ENCODE data around the gene CMIP.
A peak's percentile ranks its signal among the peaks of the same experiment; 100 is the strongest.
"Not testable (repeated sequence)": the region's sequence is repeated elsewhere in the genome, so short reads cannot be mapped to it uniquely, and the experiment has no call there.

CMIP gene

GRCh38 chr16:81444448-81445121, at the start of gene CMIP:
TSS of gene CMIP (plus strand) at chr16:81444808.
- no peak for FAIRE-seq

- no peak for FAIRE-seq
These were observed 49.5 kb upstream of the CMIP start for GRCh38 chr16:81394966-81395655.

- FAIRE-seq = no peak
These were observed 47.3 kb upstream of the CMIP start for GRCh38 chr16:81397058-81397878.

- FAIRE-seq = no peak
These were observed 46.6 kb upstream of the CMIP start for GRCh38 chr16:81397879-81398520.

GRCh38 chr16:81399909-81400308, 44.7 kb upstream of the CMIP start:
- FAIRE-seq = no peak

GRCh38 chr16:81401035-81401950, 43.3 kb upstream of the CMIP start:
- FAIRE-seq = no peak

DNA sequence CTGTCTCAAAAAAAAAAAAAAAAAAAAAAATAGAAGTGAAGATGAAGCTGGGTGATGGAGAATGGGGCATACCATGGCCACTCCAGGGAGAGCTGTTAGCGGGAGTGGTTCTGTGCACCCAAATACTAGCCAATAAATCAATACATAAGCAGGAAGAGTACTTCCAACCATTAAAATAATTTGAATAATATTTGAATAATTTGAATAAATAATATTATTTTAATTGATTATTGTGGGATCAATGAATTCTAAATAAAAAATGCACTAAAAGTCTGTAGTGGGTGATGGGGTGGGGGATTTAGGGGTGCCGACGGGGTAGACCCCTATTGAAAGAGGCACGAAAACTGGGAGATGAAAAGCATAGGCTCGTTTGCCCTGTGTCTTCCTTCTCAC, 41.4 kb upstream of the CMIP start:
- FAIRE-seq = no peak

DNA sequence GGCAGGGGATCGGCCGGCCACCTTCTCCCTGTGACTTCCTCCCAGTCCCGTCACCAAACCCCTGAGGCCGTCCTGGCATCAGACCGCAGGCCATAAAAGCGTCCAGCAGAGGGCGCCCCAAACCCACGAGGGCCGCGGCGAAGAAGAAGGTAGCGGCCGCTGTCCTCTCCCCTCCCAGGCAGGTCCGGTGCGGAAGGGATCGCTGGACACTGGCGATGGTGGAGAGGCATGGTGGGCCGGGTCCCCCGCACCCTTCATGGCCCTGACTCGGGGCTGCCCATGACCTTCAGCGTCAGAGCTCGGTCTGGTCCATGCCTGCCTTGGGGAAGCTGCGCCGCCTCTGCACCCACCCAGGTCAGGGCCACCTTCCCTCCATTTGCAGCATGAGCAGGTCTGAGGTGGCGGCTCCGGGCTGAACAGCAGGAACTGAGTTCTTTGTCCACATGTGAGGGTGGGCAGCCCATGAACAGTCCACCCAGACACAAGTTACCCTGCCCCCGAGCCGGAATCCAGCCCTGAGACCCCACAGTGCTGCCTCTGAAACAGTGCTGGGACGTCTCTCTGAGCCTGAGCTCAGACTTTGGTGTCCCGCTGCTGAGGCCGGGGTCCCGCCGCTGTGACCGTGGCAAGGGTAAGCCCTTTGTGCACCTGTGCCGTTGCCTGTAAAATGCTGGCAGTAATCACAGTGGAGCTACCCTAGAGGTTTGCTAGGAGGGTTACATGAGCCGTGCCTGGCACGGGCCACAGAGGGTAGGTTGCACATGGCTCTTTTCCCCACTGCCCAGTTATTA, 40.8 kb upstream of the CMIP start:
- FAIRE-seq = no peak

GRCh38 chr16:81405002-81405401, 39.6 kb upstream of the CMIP start:
- not testable (repeated sequence) for FAIRE-seq

DNA sequence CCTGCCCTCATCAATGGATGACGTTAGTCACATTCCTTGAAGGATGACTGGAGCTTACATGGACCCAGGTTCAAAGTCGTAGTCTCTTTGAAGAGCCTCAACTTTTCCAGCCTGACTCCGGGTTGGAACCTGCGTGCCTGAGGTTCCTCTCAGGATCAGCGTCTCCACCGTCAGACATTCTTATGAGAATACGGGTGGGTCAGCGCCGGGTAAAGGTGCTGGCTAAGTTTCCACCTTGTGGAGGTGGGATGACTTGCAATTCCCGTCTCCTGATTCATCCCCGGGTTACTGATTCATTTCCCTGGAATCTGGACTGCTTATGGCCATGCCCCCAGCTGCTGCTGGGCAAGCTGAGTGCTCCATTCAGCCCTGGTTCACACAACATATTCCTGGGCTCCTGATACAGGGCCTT, 38.9 kb upstream of the CMIP start:
- peak; percentile 25 for FAIRE-seq

DNA sequence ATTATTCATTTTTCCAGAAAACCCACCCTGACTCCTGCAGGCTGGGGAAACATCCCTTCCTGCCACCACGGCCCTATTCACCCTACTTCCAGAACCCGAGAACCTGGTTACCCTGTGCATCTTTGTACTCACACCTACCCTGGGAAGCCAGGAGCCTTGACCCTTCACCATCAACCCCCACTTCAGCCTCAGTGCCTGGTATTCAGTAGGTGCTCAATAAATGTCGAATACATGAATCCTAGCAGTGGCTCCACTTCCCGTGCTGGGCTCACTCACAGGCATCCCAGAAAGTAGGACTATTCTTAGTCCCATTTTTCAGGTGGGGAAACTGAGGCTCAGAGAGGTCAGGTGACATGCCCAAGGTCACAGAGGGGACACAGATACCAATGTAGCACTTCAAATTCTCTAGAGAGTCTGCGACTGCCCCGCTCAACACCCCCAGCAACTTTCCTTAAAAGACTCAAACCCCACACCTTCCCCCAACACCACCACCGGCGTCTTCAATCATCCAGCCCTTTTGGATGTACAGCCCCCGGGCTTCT, 36.1 kb upstream of the CMIP start:
- FAIRE-seq = no peak

GRCh38 chr16:81409016-81409556, 35.5 kb upstream of the CMIP start:
- FAIRE-seq = no peak

- no peak for FAIRE-seq
These were observed 33.8 kb upstream of the CMIP start for GRCh38 chr16:81410643-81411293.

DNA sequence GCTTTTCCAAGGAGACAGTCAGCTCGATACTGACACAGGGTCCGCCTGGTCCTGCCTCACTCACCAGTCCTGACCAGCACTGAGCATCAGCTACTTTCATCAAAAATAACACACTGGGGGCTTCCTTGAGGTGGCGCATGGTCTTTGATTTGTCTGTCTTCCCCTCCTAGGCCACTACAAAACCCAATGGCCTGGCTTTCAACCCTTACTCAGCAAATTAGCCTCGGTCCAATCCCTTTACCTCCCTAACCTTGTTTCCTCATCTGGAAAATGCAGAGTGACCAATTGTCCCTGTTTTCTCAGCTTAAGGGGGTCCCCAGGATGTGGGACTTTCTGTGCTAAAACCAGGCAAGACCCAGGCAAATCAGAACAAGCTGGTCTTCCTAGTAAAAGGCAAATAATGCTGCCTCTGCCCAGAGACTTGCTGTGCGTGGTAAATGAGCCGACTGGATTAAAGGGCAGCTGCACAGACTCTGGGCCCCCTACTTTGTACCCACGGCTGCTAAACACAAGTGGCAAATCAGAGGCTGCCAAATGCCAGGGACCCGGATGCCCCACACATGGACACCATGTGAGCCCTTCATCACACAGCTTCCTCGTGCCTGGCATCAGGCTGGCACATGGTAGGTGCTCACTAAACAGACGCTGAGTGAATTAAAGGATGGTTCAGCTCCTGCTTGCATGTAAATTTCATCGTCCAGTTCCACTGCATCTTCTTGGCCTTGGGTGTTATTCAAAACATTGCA, 31.2 kb upstream of the CMIP start:
- no peak for FAIRE-seq

DNA sequence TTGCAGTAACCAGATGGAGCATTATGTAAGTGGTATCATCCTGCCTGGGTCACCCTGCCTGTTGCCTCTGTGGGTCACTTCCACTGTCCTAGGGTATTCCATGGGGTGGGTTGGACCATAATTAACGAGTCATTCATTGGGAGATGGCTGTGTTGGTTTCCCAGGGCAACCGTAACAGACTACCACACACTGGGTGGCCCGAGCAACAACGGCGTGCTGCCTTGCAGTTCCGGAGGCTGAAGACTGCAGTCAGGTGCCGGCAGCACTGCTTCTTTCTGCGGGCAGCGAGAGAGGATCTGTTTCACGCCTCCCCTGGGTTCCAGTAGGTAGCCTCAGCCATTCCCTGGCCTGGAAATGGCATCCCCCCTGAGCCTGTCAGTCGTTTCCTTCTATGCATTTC, 28.9 kb upstream of the CMIP start:
- no peak for FAIRE-seq

DNA sequence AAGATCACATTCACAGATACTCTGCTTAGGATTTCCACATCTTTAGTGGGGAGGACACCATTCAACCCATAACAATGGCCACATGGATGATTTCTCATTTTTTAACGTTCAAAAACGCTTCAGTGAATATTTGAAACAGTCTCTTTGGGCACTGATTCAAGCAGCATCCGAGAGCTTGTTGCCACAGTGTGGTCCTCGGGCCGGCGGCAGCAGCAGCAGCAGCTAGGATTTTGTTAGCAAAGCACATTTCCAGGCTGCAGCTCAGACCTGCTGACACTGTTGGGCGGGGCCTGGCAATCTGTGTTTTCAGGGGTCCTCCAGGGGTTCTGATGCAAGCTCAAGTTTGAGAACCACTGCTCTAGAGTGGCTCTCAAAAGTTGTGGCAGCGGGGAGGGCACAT, 27.9 kb upstream of the CMIP start:
- FAIRE-seq = no peak

- no peak for FAIRE-seq
These were observed 27.4 kb upstream of the CMIP start for GRCh38 chr16:81417210-81417609.

DNA sequence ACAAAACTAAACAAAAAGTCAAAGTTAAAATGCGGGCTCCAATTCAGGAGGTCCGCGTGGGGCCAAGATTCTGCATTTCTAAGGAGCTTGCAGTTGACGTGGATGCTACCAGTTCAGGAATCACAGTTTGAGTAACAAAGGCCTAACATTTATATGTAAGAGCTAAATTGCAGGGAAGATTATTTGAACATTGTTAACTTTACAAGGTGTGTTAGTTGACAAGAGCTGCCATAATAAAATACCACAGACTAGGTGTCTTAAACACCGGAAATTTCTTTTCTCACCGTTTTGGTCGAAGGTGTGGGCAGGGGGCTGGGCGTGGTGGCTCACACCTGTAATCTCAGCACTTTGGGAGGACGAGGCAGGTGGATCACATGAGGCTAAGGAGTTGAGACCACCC, 24.8 kb upstream of the CMIP start:
- no peak for FAIRE-seq

DNA sequence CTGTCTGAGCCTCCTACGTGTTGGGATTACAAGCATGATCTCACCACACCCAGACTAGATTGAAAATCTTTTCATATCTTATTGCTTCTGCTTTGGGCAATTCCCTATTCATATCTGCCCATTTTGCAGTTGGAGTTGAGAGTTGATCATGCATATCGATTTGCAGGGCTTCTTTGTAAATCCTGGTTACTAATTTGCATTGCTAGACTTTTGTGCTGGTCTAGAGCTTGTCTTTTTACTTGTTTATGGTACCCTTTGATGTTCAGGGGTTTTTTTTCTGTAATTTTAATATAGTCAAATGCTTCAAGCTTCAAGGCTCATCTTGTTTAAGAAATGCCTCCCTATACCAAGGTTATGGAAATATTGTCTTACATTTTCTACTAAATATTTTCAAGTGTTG, 23.5 kb upstream of the CMIP start:
- FAIRE-seq = no peak

- no peak for FAIRE-seq
These were observed 23.1 kb upstream of the CMIP start for GRCh38 chr16:81421536-81421935.
